Suprapubic skin (tissue), 4 donors: ENCODE results near the gene WDR1. TPM values are rescaled to one million over a fixed set of nuclear protein-coding genes. Genes with fewer than 3 reads are reported as not detected.
A peak's percentile ranks its signal among the peaks of the same experiment; 100 is the strongest.

Experiments used
- DNase-seq, 2 donors: peaks; one replicate each; pipeline ENCODE4 v3.0.0-alpha.2; 2019; ENCODE audit warnings: low spot score in 2 of 2
- H3K27ac ChIP-seq: fragments of 200-600 bp; sonication (generic); one replicate; pipeline ENCODE4 v1.5.1; 2019
- H3K27me3 ChIP-seq: fragments of 200-600 bp; sonication (generic); one replicate; pipeline ENCODE4 v1.5.1; 2019
- H3K36me3 ChIP-seq: fragments of 200-600 bp; sonication (generic); one replicate; pipeline ENCODE4 v1.5.1; 2019
- H3K4me1 ChIP-seq: fragments of 200-600 bp; sonication (generic); one replicate; pipeline ENCODE4 v1.5.1; 2019
- H3K4me3 ChIP-seq: fragments of 200-600 bp; sonication (generic); one replicate; pipeline ENCODE4 v1.5.1; 2019; ENCODE audit warnings: mild to moderate bottlenecking
- H3K9me3 ChIP-seq: fragments of 200-600 bp; sonication (generic); one replicate; pipeline ENCODE4 v1.5.1; 2019
- CTCF ChIP-seq, 2 donors: fragments of 200-600 bp in 1 of 2; fragments of 450-650 bp in 1 of 2; sonication (generic) in 1 of 2; IDR thresholded peaks; one replicate each; pipeline ENCODE4 v1.5.1; 2016 to 2019; ENCODE audit warnings: antibody characterized with exemption in 2 of 2, mild to moderate bottlenecking in 1 of 2, moderate library complexity in 1 of 2
- EP300 ChIP-seq: sonication (generic); formaldehyde crosslinking; IDR thresholded peaks from one replicate; pipeline ENCODE4 v1.6.1; 2017; ENCODE audit warnings: antibody characterized with exemption
- POLR2A ChIP-seq, 2 donors: fragments of 450-650 bp; IDR thresholded peaks; one replicate each; pipeline ENCODE4 v1.6.1; 2017; ENCODE audit warnings: antibody characterized with exemption in 2 of 2, mild to moderate bottlenecking in 2 of 2, moderate library complexity in 2 of 2
- POLR2AphosphoS5 ChIP-seq, 3 donors: sonication (generic); formaldehyde crosslinking; IDR thresholded peaks; one replicate each; pipeline ENCODE4 v1.6.1; 2017; ENCODE audit warnings: antibody characterized with exemption in 3 of 3
- WGBS: methylation state at CpG from one replicate; pipeline ENCODE4 v1.1.5; 2018; 5-methylcytosine and 5-hydroxymethylcytosine counted together
- total RNA-seq, 4 donors: library from RNA; depleted of rRNA; stranded (reverse); fragments of >200 nt; gene quantifications; one replicate each; pipeline ENCODE4 v1.1.0, GENCODE V29; 2016

The WDR1 gene
- total RNA-seq, 4 donors from 2014 or later, result 113 to 126 (median 117) TPM

GRCh38 chr4:10051517-10052135, 65.0 kb downstream of the WDR1 start:
- 58% methylated on average over 11 of the region's 11 CpGs for WGBS
- H3K27me3 ChIP-seq, result no peaks in the 10 kb centered on the region
- H3K27ac ChIP-seq, result no peak overlapping the region
- no peak for DNase-seq
- TF ChIP-seq CTCF (IDR thresholded peaks at IDR 0.05) (no peak), EP300 (no peak), POLR2AphosphoS5 (IDR thresholded peaks at IDR 0.05) (no peak), POLR2A (IDR thresholded peaks at IDR 0.05) (no peak)
- peaks cover 5% of the 10 kb centered on the region for H3K4me1 ChIP-seq
- no peaks in the 10 kb centered on the region for H3K9me3 ChIP-seq
- H3K4me3 ChIP-seq, result no peak overlapping the region
- no peaks in the 10 kb centered on the region for H3K36me3 ChIP-seq

DNA sequence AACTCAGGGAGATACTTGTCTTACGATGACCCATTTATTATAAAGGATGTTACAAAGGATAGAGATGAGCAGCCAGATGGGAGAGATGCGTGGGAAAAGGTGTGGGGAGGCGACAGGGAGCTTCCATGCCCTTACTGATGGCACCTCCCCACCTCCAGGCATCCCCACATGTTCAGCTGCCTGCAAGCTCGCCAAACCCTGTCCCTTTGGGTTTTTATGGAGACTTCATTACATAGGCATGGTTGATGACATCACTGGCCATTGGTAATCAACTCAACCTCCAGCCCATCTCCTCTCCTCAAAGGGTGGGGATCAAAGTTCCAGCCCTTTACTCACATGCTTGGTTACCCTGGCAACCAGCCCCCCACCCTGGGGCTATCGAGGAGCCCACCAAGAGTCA, 65.9 kb downstream of the WDR1 start:
- H3K27me3 ChIP-seq, result no peaks in the 10 kb centered on the region
- peak overlapping the region; percentile 59 for H3K27ac ChIP-seq
- no peaks in the 10 kb centered on the region for H3K36me3 ChIP-seq
- TF ChIP-seq POLR2AphosphoS5 (IDR thresholded peaks at IDR 0.05), result no peak
- TF ChIP-seq EP300, result no peak
- no peak for TF ChIP-seq POLR2A (IDR thresholded peaks at IDR 0.05)
- H3K4me1 ChIP-seq, result peaks cover 5% of the 10 kb centered on the region
- H3K4me3 ChIP-seq, result no peak overlapping the region
- H3K9me3 ChIP-seq, result no peaks in the 10 kb centered on the region
- WGBS, result 65% methylated on average over 5 of the region's 5 CpGs
- no peak for DNase-seq

DNA sequence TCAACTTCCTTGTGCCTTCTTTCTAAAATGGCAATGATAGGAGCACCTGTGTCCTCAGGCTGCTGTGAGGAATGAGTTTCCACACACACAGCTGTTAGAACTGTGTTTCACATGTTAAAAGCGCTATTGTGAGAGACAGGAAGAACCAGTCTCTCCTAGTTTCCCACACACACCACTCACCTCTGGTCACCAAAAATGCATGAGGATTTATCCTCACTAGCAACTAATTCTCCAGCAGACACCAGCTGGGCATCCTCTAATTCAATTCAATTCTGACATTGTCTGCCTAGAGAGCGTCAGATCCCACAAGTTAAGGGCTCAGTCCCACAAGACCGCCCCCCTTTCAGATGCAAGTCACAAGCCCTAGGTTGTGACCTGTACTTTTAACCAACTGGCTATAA, 66.3 kb downstream of the WDR1 start:
- peak overlapping the region; percentile 59 for H3K27ac ChIP-seq
- peaks cover 5% of the 10 kb centered on the region for H3K4me1 ChIP-seq
- H3K27me3 ChIP-seq, result no peaks in the 10 kb centered on the region
- no peaks in the 10 kb centered on the region for H3K9me3 ChIP-seq
- DNase-seq, result no peak
- no peaks in the 10 kb centered on the region for H3K36me3 ChIP-seq
- WGBS, result 73% methylated on average over 3 of the region's 3 CpGs
- H3K4me3 ChIP-seq, result no peak overlapping the region
- TF ChIP-seq EP300, result no peak
- no peak for TF ChIP-seq POLR2A (IDR thresholded peaks at IDR 0.05)
- TF ChIP-seq CTCF (IDR thresholded peaks at IDR 0.05), result no peak
- TF ChIP-seq POLR2AphosphoS5 (IDR thresholded peaks at IDR 0.05), result no peak

GRCh38 chr4:10048941-10049697, 67.5 kb downstream of the WDR1 start:
- Histone ChIP-seq H3K4me3 (no peak overlapping the region), H3K27me3 (no peaks in the 10 kb centered on the region), H3K27ac (peak overlapping the region; percentile 29), H3K4me1 (peaks cover 4% of the 10 kb centered on the region), H3K36me3 (no peaks in the 10 kb centered on the region), H3K9me3 (no peaks in the 10 kb centered on the region)
- WGBS, result 68% methylated on average over 4 of the region's 4 CpGs
- DNase-seq, result no peak
- TF ChIP-seq POLR2A (IDR thresholded peaks at IDR 0.05) (no peak), EP300 (no peak), CTCF (IDR thresholded peaks at IDR 0.05) (no peak), POLR2AphosphoS5 (IDR thresholded peaks at IDR 0.05) (no peak)

DNA sequence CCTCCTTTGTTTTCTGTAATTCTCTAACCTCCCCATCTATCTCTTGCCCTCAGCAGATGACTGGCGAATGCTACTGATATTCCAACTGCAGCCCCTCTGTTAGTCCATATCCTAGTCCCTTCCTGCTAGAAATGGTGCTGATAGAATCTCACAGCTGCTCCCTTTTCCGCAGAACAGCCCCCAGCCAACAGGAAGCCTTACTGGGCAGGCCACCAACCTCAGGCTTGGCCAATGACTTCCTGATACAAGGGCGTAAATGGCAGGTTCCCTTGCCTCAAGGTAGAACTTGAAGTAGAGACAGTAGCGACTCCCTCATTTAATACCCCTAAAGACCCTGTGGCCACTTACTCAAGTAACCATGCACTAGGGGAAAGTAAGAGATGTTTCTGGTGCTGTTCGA, 68.6 kb downstream of the WDR1 start:
- H3K27ac ChIP-seq, result no peak overlapping the region
- H3K36me3 ChIP-seq, result no peaks in the 10 kb centered on the region
- no peaks in the 10 kb centered on the region for H3K9me3 ChIP-seq
- TF ChIP-seq POLR2AphosphoS5 (IDR thresholded peaks at IDR 0.05) (no peak), POLR2A (IDR thresholded peaks at IDR 0.05) (no peak), CTCF (IDR thresholded peaks at IDR 0.05) (no peak), EP300 (no peak)
- WGBS, result 85% methylated on average over 5 of the region's 5 CpGs
- no peak for DNase-seq
- H3K4me1 ChIP-seq, result peaks cover 2% of the 10 kb centered on the region
- H3K4me3 ChIP-seq, result no peak overlapping the region
- no peaks in the 10 kb centered on the region for H3K27me3 ChIP-seq
